H9 (cell line): Measurements from ENCODE around the gene DLG5. TPM values are rescaled to one million over a fixed set of nuclear protein-coding genes. Genes with fewer than 3 reads are reported as not detected.

Source experiments
- DNase-seq: peaks from one replicate; pipeline ENCODE4 v3.0.0-alpha.2; 2017
- H2AFZ ChIP-seq: one replicate; pipeline ENCODE4 v1.6.1; 2013; ENCODE audit warnings: mild to moderate bottlenecking, low read length, control low read depth, moderate library complexity
- H2AK5ac ChIP-seq: 2 replicates; pipeline ENCODE4 v1.6.1; 2013; ENCODE audit warnings: low read length, control low read depth, mixed read lengths; ENCODE audit not compliant: insufficient read length
- H2BK120ac ChIP-seq: one replicate; pipeline ENCODE4 v1.6.1; 2013; ENCODE audit warnings: low read depth, mild to moderate bottlenecking, low read length, control low read depth, inconsistent platforms; ENCODE audit not compliant: poor library complexity, severe bottlenecking
- H2BK12ac ChIP-seq: 2 replicates; pipeline ENCODE4 v1.6.1; 2013; ENCODE audit warnings: low read length, control low read depth, mixed read lengths, low read depth; ENCODE audit not compliant: insufficient read length
- H2BK15ac ChIP-seq: 2 replicates; pipeline ENCODE4 v1.6.1; 2013; ENCODE audit warnings: low read depth, low read length, control low read depth
- H2BK20ac ChIP-seq: one replicate; pipeline ENCODE4 v1.6.1; 2013; ENCODE audit warnings: low read depth, mild to moderate bottlenecking, low read length, control low read depth, inconsistent platforms; ENCODE audit not compliant: poor library complexity, severe bottlenecking
- H2BK5ac ChIP-seq: 2 replicates; pipeline ENCODE4 v1.6.1; 2013; ENCODE audit warnings: low read length, control low read depth, mixed read lengths; ENCODE audit not compliant: insufficient read length
- H3K14ac ChIP-seq: 2 replicates; pipeline ENCODE4 v1.6.1; 2013; ENCODE audit warnings: low read length, control low read depth; ENCODE audit not compliant: insufficient read depth
- H3K18ac ChIP-seq: 2 replicates; pipeline ENCODE4 v1.6.1; 2013; ENCODE audit warnings: low read depth, mild to moderate bottlenecking, mixed read lengths, low read length, control low read depth; ENCODE audit not compliant: insufficient read length
- H3K23ac ChIP-seq: 2 replicates; pipeline ENCODE4 v1.6.1; 2013; ENCODE audit warnings: low read length, control low read depth, mixed read lengths, low read depth; ENCODE audit not compliant: insufficient read length
- H3K23me2 ChIP-seq: 2 replicates; pipeline ENCODE4 v1.6.1; 2013; ENCODE audit warnings: low read depth, mild to moderate bottlenecking, mixed read lengths, low read length, control low read depth; ENCODE audit not compliant: insufficient read length, poor library complexity, severe bottlenecking
- H3K27ac ChIP-seq: 2 replicates; pipeline ENCODE4 v1.5.1; 2013; ENCODE audit warnings: low read length, control low read depth, mixed read lengths, low read depth; ENCODE audit not compliant: insufficient read length
- H3K27me3 ChIP-seq: 2 replicates; pipeline ENCODE4 v1.6.1; 2013; ENCODE audit warnings: low read length, control low read depth, inconsistent platforms; ENCODE audit not compliant: insufficient read depth
- H3K4ac ChIP-seq: 2 replicates; pipeline ENCODE4 v1.6.1; 2013; ENCODE audit warnings: low read depth, mild to moderate bottlenecking, control low read depth, inconsistent platforms, low read length, moderate library complexity
- H3K4me1 ChIP-seq: 2 replicates; pipeline ENCODE4 v1.6.1; 2013; ENCODE audit warnings: low read length, control low read depth, inconsistent platforms; ENCODE audit not compliant: insufficient read depth
- H3K4me2 ChIP-seq: 2 replicates; pipeline ENCODE4 v1.6.1; 2013; ENCODE audit warnings: low read length, control low read depth, mixed read lengths; ENCODE audit not compliant: insufficient read length, insufficient read depth
- H3K56ac ChIP-seq: 2 replicates; pipeline ENCODE4 v1.6.1; 2013; ENCODE audit warnings: low read depth, mild to moderate bottlenecking, mixed read lengths, low read length, control low read depth; ENCODE audit not compliant: insufficient read length
- H3K79me1 ChIP-seq: 2 replicates; pipeline ENCODE4 v1.6.1; 2013; ENCODE audit warnings: low read depth, mild to moderate bottlenecking, moderate library complexity, low read length, control low read depth, inconsistent platforms; ENCODE audit not compliant: insufficient read depth, poor library complexity, severe bottlenecking
- H3K79me2 ChIP-seq: 2 replicates; pipeline ENCODE4 v1.6.1; 2013; ENCODE audit warnings: low read length, control low read depth, inconsistent platforms; ENCODE audit not compliant: insufficient read depth
- H3K9ac ChIP-seq: 2 replicates; pipeline ENCODE4 v1.6.1; 2013; ENCODE audit warnings: low read length, control low read depth, mixed read lengths; ENCODE audit not compliant: insufficient read length; ENCODE audit errors: extremely low read depth
- H3K9me3 ChIP-seq: one replicate; pipeline ENCODE4 v1.6.1; 2013; ENCODE audit warnings: low read depth, low read length, inconsistent platforms; ENCODE audit not compliant: control insufficient read depth
- H3T11ph ChIP-seq: one replicate; pipeline ENCODE4 v1.6.1; 2013; ENCODE audit warnings: mild to moderate bottlenecking, low read length, control low read depth, inconsistent platforms
- H4K20me1 ChIP-seq: one replicate; pipeline ENCODE4 v1.6.1; 2013; ENCODE audit not compliant: control insufficient read depth, insufficient read length, insufficient read depth
- H4K5ac ChIP-seq: 2 replicates; pipeline ENCODE4 v1.6.1; 2013; ENCODE audit warnings: low read depth, mild to moderate bottlenecking, mixed read lengths, low read length, control low read depth; ENCODE audit not compliant: insufficient read length
- H4K8ac ChIP-seq: replicated peaks from 2 replicates; pipeline ENCODE4 v1.6.1; 2013; ENCODE audit warnings: low read length, control low read depth, mixed read lengths, low read depth; ENCODE audit not compliant: insufficient read length
- H4K91ac ChIP-seq: 2 replicates; pipeline ENCODE4 v1.6.1; 2013; ENCODE audit warnings: low read depth, mild to moderate bottlenecking, moderate library complexity, mixed read lengths, low read length, control low read depth; ENCODE audit not compliant: insufficient read length
- H3K27ac Mint-ChIP-seq, 3 experiments: 2 replicates in 2 of 3; 3 replicates in 1 of 3; pipeline ENCODE4 v1.8.0; 2020 to 2021; ENCODE audit warnings: mixed read lengths in 3 of 3, mild to moderate bottlenecking in 1 of 3, moderate library complexity in 1 of 3
- H3K27me3 Mint-ChIP-seq: 2 replicates; pipeline ENCODE4 v1.8.0; 2021; ENCODE audit warnings: low read depth, mild to moderate bottlenecking, moderate library complexity, mixed read lengths
- H3K36me3 Mint-ChIP-seq, 3 experiments: 2 replicates in 2 of 3; 3 replicates in 1 of 3; pipeline ENCODE4 v1.8.0; 2020 to 2021; ENCODE audit warnings: low read depth in 3 of 3, mixed read lengths in 3 of 3; ENCODE audit not compliant: insufficient read depth in 1 of 3
- H3K4me1 Mint-ChIP-seq, 2 experiments: 2 replicates each; pipeline ENCODE4 v1.8.0; 2020; ENCODE audit warnings: mixed read lengths in 2 of 2
- H3K4me3 Mint-ChIP-seq, 2 experiments: 2 replicates in 1 of 2; 3 replicates in 1 of 2; pipeline ENCODE4 v1.8.0; 2020 to 2021; ENCODE audit warnings: mild to moderate bottlenecking in 2 of 2, mixed read lengths in 2 of 2, moderate library complexity in 1 of 2
- H3K9me3 Mint-ChIP-seq, 2 experiments: 2 replicates in 1 of 2; 3 replicates in 1 of 2; pipeline ENCODE4 v1.8.0; 2020; ENCODE audit warnings: mild to moderate bottlenecking in 2 of 2, mixed read lengths in 2 of 2, moderate library complexity in 1 of 2
- CTCF ChIP-seq: fragments of 200-600 bp; sonication (generic); conservative IDR thresholded peaks from 3 replicates; pipeline ENCODE4 v1.8.0; 2021; ENCODE audit warnings: antibody characterized with exemption, mild to moderate bottlenecking
- WGBS: extraction: QIAGEN DNeasy Blood & Tissue Kit; methylation state at CpG from one replicate; pipeline ENCODE4 v1.1.7; 2013; ENCODE audit warnings: missing lambda C conversion rate, low lambda C conversion rate, mixed read lengths; ENCODE audit not compliant: insufficient read length; ENCODE audit errors: extremely low coverage; 5-methylcytosine and 5-hydroxymethylcytosine counted together
- total RNA-seq: library from RNA; stranded (reverse); gene quantifications from 2 replicates; pipeline ENCODE4 v1.2.1, GENCODE V29; 2021

Gene DLG5
- total RNA-seq, 1 experiment from 2014 or later = 67.4 TPM

- no peak for DNase-seq
- Histone ChIP-seq H3K18ac (no peak overlapping the region), H3K9ac (no peak overlapping the region), H2AFZ (no peak overlapping the region), H2BK15ac (no peak overlapping the region), H3K23me2 (no peaks in the 10 kb centered on the region), H4K20me1 (no peaks in the 10 kb centered on the region), H3K14ac (no peak overlapping the region), H2BK20ac (no peak overlapping the region), H3K79me2 (no peaks in the 10 kb centered on the region), H3K4me1 (no peaks in the 10 kb centered on the region; the same call in 1 of the 2 replicates), H2BK120ac (no peak overlapping the region), H3K9me3 (no peaks in the 10 kb centered on the region), H3K4ac (no peak overlapping the region), H3T11ph (no peak overlapping the region), H2BK5ac (no peak overlapping the region), H3K56ac (no peak overlapping the region), H4K5ac (no peak overlapping the region), H2BK12ac (no peak overlapping the region), H3K4me2 (no peak overlapping the region), H4K8ac (no peak overlapping the region), H3K27me3 (no peaks in the 10 kb centered on the region), H3K23ac (no peak overlapping the region), H3K79me1 (no peaks in the 10 kb centered on the region), H2AK5ac (no peak overlapping the region), H3K27ac (no peak overlapping the region), H4K91ac (no peak overlapping the region)
- Mint-ChIP-seq H3K4me3 (no peak overlapping the region), H3K27me3 (no peaks in the 10 kb centered on the region; the same call in 1 of the 2 replicates), H3K36me3 (peaks cover 20 to 60% (median 44%) of the 10 kb centered on the region in 3 experiments; a peak in 6 of 7 replicates), H3K4me1 (peaks cover 25 to 30% of the 10 kb centered on the region in 2 experiments), H3K9me3 (no peaks in the 10 kb centered on the region), H3K27ac (peak overlapping the region in 2 of 3 experiments; percentile 83 to 85; a peak in 5 of 7 replicates)
- WGBS = no CpG with 5 or more reads among the region's 11 CpGs
- TF ChIP-seq CTCF = no peak
Measured at GRCh38 chr10:77836299-77836820, 90.2 kb downstream of the DLG5 start.
